Neural progenitor cell (in vitro differentiated cells): ENCODE measurements around the gene C2CD5.

Experiments
- CTCF ChIP-seq: fragments of 200-600 bp; sonication (generic); IDR thresholded peaks from 2 replicates; pipeline ENCODE4 v1.5.1; 2017; ENCODE audit warnings: antibody characterized with exemption, mild to moderate bottlenecking
- EZH2 ChIP-seq: fragments of 200-600 bp; sonication (generic); IDR thresholded peaks from 2 replicates; pipeline ENCODE4 v1.6.1; 2017; ENCODE audit warnings: antibody characterized with exemption, mild to moderate bottlenecking, moderate library complexity
- EZH2phosphoT487 ChIP-seq: fragments of 200-600 bp; sonication (generic); IDR thresholded peaks from 2 replicates; pipeline ENCODE4 v1.6.1; 2017; ENCODE audit warnings: antibody characterized with exemption

GRCh38 chr12:22574921-22575320 lies 30.6 kb upstream of the C2CD5 start:
- TF ChIP-seq CTCF = no peak
- TF ChIP-seq EZH2phosphoT487 = no peak
- TF ChIP-seq EZH2 = no peak
